Measurements from ENCODE around the gene SMIM24. TPM values are rescaled to one million over a fixed set of nuclear protein-coding genes. Genes with fewer than 3 reads are reported as not detected.

SMIM24 gene
- total and polyA plus RNA-seq, 9 of the 15 experiments (the other 6 are each of a cell fraction or from before 2014, with no cell fraction given), result 0.45 to 12.3 (median 1.4) TPM; not detected in 1

DNA sequence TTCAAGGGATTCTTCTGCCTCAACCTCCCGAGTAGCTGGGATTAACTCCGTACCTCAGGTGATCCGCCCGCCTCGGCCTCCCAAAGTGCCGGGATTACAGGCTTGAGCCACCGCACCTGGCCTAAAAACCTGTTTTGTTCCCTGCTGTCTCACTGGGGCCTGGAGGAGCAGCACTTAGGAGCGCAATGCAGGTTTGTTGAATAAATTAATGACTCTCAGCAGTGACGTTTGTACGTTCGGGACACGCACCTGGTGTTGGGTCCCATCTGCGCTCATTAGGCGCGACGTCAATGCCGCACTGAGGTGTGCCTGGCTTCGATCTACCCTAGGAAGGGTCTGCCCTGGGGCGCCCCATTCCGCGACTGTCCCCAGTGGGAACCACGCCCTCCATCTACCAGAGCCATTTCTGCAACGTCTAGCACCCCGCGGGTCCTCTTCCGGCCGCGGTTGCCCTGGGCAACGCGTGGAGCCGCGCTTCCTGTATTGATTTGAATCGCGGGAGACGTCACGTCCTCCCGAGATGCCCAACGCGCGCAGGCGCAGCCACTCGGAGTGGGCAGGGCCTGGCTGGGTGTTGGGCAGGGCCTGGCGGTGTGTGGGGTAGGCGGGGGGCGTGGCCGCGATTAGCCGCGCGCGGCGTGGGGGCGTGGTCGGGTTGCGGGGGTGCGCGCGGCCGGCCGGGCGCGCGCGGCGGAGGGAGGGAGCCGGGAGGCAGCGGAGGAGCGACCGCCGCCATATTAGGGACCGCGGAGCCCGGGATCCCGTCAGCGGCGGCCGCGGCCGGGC is 25.5 kb upstream of the SMIM24 start, which contains the start of gene FZR1 (continued):
- TF ChIP-seq, protein P1, sequence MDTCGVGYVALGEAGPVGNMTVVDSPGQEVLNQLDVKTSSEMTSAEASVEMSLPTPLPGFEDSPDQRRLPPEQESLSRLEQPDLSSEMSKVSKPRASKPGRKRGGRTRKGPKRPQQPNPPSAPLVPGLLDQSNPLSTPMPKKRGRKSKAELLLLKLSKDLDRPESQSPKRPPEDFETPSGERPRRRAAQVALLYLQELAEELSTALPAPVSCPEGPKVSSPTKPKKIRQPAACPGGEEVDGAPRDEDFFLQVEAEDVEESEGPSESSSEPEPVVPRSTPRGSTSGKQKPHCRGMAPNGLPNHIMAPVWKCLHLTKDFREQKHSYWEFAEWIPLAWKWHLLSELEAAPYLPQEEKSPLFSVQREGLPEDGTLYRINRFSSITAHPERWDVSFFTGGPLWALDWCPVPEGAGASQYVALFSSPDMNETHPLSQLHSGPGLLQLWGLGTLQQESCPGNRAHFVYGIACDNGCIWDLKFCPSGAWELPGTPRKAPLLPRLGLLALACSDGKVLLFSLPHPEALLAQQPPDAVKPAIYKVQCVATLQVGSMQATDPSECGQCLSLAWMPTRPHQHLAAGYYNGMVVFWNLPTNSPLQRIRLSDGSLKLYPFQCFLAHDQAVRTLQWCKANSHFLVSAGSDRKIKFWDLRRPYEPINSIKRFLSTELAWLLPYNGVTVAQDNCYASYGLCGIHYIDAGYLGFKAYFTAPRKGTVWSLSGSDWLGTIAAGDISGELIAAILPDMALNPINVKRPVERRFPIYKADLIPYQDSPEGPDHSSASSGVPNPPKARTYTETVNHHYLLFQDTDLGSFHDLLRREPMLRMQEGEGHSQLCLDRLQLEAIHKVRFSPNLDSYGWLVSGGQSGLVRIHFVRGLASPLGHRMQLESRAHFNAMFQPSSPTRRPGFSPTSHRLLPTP (IDR thresholded peaks at IDR 0.05; ENCODE audit: borderline replicate concordance, extremely low read depth, insufficient read length), result no peak
- TF ChIP-seq, protein P2, sequence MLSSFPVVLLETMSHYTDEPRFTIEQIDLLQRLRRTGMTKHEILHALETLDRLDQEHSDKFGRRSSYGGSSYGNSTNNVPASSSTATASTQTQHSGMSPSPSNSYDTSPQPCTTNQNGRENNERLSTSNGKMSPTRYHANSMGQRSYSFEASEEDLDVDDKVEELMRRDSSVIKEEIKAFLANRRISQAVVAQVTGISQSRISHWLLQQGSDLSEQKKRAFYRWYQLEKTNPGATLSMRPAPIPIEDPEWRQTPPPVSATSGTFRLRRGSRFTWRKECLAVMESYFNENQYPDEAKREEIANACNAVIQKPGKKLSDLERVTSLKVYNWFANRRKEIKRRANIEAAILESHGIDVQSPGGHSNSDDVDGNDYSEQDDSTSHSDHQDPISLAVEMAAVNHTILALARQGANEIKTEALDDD (IDR thresholded peaks at IDR 0.05), result no peak
- TF ChIP-seq, protein P3, sequence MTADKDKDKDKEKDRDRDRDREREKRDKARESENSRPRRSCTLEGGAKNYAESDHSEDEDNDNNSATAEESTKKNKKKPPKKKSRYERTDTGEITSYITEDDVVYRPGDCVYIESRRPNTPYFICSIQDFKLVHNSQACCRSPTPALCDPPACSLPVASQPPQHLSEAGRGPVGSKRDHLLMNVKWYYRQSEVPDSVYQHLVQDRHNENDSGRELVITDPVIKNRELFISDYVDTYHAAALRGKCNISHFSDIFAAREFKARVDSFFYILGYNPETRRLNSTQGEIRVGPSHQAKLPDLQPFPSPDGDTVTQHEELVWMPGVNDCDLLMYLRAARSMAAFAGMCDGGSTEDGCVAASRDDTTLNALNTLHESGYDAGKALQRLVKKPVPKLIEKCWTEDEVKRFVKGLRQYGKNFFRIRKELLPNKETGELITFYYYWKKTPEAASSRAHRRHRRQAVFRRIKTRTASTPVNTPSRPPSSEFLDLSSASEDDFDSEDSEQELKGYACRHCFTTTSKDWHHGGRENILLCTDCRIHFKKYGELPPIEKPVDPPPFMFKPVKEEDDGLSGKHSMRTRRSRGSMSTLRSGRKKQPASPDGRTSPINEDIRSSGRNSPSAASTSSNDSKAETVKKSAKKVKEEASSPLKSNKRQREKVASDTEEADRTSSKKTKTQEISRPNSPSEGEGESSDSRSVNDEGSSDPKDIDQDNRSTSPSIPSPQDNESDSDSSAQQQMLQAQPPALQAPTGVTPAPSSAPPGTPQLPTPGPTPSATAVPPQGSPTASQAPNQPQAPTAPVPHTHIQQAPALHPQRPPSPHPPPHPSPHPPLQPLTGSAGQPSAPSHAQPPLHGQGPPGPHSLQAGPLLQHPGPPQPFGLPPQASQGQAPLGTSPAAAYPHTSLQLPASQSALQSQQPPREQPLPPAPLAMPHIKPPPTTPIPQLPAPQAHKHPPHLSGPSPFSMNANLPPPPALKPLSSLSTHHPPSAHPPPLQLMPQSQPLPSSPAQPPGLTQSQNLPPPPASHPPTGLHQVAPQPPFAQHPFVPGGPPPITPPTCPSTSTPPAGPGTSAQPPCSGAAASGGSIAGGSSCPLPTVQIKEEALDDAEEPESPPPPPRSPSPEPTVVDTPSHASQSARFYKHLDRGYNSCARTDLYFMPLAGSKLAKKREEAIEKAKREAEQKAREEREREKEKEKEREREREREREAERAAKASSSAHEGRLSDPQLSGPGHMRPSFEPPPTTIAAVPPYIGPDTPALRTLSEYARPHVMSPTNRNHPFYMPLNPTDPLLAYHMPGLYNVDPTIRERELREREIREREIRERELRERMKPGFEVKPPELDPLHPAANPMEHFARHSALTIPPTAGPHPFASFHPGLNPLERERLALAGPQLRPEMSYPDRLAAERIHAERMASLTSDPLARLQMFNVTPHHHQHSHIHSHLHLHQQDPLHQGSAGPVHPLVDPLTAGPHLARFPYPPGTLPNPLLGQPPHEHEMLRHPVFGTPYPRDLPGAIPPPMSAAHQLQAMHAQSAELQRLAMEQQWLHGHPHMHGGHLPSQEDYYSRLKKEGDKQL (CRISPR knock-in tag; IDR thresholded peaks at IDR 0.05; ENCODE audit: borderline replicate concordance), result no peak
